ENCODE measurements around the gene SAP25. TPM values are rescaled to one million over a fixed set of nuclear protein-coding genes. Genes with fewer than 3 reads are reported as not detected.

SAP25 gene
- total RNA-seq, 4 donors from 2014 or later: 2.4 to 8.4 (median 4.6) TPM

DNA sequence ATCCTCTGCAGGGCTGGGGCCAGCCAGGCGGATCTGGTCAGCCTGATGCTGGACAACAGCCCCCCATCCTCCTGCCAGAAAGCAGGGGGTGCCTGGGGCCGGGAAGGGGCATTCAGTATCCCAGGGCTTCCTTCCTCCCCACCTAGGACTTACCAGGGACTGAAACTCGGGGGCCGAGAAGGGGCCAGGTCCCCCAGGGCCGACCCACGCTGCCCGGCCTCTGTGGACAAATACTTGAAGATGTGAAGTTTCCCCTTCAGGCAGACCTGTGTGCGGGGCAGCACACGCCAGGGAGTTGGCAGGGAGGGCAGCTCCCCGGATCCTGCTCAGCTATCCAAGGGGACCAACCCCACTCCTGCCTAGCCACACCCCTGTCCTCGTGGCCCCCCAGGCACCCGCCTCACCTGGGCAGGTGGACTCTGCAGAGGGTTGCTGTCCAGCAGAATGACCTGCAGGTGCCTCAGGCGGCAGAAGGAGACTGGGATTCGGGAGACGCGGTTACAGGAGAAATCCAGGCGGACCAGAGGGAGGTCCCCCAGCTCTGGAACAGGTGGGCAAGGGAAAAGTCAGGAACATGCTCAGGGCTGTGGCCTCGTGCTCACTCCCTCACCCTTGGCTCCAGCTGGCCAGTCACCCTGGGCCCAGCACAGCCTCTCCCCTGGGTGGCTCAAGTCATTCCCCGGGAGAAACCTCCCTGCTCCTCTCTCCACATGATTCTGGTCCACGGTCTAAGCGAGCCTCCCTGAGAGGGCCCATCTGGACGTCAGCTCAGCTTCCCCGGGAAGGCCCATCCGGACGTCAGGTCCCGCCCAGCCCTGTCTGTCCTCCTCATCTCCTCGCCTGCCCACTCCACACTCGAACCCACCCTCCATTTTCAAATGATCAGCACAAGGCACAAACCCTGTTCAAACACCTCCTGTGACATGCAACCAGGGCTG, 4.8 kb upstream of the SAP25 start:
- 89 to 91% methylated on average over 25 to 26 of the region's 28 CpGs for WGBS, 2 donors
- H3K27ac ChIP-seq: no peak overlapping the region
- peaks cover 0 to 16% (median 10%) of the 10 kb centered on the region in 4 donors for H3K4me1 ChIP-seq
- H3K36me3 ChIP-seq: peaks cover 3 to 97% (median 66%) of the 10 kb centered on the region in 3 donors
- no peaks in the 10 kb centered on the region for H3K9me3 ChIP-seq
- no peak for DNase-seq (ENCODE audit: low spot score in 2 of 2)
- H3K4me3 ChIP-seq: no peak overlapping the region
- TF ChIP-seq, protein P1, sequence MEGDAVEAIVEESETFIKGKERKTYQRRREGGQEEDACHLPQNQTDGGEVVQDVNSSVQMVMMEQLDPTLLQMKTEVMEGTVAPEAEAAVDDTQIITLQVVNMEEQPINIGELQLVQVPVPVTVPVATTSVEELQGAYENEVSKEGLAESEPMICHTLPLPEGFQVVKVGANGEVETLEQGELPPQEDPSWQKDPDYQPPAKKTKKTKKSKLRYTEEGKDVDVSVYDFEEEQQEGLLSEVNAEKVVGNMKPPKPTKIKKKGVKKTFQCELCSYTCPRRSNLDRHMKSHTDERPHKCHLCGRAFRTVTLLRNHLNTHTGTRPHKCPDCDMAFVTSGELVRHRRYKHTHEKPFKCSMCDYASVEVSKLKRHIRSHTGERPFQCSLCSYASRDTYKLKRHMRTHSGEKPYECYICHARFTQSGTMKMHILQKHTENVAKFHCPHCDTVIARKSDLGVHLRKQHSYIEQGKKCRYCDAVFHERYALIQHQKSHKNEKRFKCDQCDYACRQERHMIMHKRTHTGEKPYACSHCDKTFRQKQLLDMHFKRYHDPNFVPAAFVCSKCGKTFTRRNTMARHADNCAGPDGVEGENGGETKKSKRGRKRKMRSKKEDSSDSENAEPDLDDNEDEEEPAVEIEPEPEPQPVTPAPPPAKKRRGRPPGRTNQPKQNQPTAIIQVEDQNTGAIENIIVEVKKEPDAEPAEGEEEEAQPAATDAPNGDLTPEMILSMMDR (IDR thresholded peaks at IDR 0.05): no peak
- no peak for TF ChIP-seq POLR2A (IDR thresholded peaks at IDR 0.05)
- no peak for TF ChIP-seq EP300 (IDR thresholded peaks at IDR 0.05)
- no peaks in the 10 kb centered on the region for H3K27me3 ChIP-seq

DNA sequence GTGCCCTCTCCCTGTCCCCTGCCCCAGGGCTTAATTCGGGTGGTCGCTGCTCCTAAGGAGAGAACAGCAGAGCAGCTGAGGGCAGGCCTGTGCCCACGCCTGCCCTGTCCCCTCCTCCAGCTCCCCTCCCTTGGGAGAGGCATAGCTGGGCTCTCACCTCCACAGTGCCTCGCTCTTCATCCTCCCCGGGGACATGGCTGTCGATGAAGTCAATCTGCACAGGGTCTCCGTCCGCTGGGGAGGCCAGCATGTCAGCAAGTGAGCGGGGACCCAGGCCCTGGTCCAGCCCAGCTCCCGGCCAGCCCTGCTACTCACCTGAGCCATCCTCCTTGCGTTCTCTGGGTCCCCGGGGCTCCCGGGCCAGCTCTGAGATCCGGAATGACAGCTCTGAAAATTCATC, 3.8 kb upstream of the SAP25 start:
- DNase-seq (ENCODE audit: low spot score in 2 of 2): no peak
- Histone ChIP-seq H3K27ac (peak overlapping the region in 1 of 4 donors; percentile 20), H3K4me3 (no peak overlapping the region), H3K9me3 (no peaks in the 10 kb centered on the region), H3K36me3 (peaks cover 3 to 100% (median 66%) of the 10 kb centered on the region in 3 donors), H3K4me1 (peaks cover 0 to 10% (median 2%) of the 10 kb centered on the region in 4 donors), H3K27me3 (no peaks in the 10 kb centered on the region)
- TF ChIP-seq POLR2A (IDR thresholded peaks at IDR 0.05): no peak
- TF ChIP-seq, protein P1 (IDR thresholded peaks at IDR 0.05): no peak
- TF ChIP-seq EP300 (IDR thresholded peaks at IDR 0.05): no peak
- WGBS, 2 donors: 91 to 96% methylated on average over 11 to 14 of the region's 14 CpGs

DNA sequence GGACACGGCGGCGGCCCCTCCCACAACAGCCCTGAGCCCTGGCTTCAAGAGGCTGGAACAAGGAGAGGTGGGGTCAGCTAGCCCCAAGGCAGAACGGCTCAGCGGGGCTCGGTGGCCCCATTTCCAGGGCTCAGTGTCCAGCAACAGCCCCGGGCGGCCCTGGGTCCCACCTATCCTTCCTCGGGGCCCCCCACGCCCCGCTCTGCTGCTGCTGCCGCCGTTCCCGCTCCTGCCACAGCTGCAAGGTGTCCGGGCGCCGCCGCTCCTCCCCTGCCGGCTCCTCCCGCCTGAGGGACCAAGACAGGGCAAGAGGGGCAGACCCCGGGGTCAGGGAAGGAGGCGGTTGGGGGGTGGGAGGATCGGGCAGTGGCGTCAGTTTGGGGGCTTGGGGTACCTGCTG, 3.4 kb upstream of the SAP25 start:
- H3K36me3 ChIP-seq: peaks cover 3 to 100% (median 62%) of the 10 kb centered on the region in 3 donors

DNA sequence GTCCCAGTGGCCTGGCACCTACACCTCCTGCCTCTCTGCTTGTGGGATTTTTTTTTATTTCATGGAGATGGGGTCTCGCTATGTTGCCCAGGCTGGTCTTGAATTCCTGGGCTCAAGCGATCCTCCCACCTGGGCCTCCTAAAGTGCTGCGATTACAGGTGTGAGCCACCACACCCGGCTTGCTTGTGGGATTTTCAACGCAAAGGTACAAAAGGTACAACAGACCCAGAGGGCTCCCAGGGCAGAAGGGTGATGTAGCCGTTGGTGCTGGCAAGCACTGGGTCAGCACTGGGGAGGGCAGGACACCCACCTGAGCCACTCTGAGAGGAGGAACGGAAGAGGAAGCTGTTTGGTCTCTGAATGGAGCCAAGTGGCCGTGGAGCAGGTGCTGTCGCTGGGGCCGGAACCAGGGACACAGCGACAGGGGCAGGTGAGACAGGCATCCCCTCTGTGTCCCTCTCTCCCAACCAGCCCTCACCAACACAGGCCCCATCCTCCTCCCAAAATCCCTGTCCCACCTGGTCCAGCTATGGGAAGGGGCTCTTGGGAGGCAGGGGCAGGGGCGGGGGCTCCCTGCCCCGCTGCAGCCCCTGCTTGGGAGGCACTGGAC, 2.8 kb upstream of the SAP25 start:
- Histone ChIP-seq H3K9me3 (no peaks in the 10 kb centered on the region), H3K27me3 (no peaks in the 10 kb centered on the region)
- TF ChIP-seq EP300 (IDR thresholded peaks at IDR 0.05): no peak
- TF ChIP-seq POLR2A (IDR thresholded peaks at IDR 0.05): no peak
- TF ChIP-seq, protein P1 (IDR thresholded peaks at IDR 0.05): no peak

More for the DNA sequence above, 3.4 kb upstream of the SAP25 start:
- DNase-seq (ENCODE audit: low spot score in 2 of 2): no peak
- TF ChIP-seq, protein P1 (IDR thresholded peaks at IDR 0.05): no peak
- TF ChIP-seq POLR2A (IDR thresholded peaks at IDR 0.05): no peak
- TF ChIP-seq EP300 (IDR thresholded peaks at IDR 0.05): no peak
- no peaks in the 10 kb centered on the region for H3K9me3 ChIP-seq
- no peak overlapping the region for H3K4me3 ChIP-seq
- H3K4me1 ChIP-seq: peaks cover 0 to 10% (median 0%) of the 10 kb centered on the region in 4 donors
- no peak overlapping the region for H3K27ac ChIP-seq
- 89 to 92% methylated on average over 16 to 22 of the region's 24 CpGs for WGBS, 2 donors
- no peaks in the 10 kb centered on the region for H3K27me3 ChIP-seq

More for the DNA sequence above, 2.8 kb upstream of the SAP25 start:
- H3K4me1 ChIP-seq: peaks cover 0 to 13% (median 0%) of the 10 kb centered on the region in 4 donors
- 86 to 90% methylated on average over 12 to 13 of the region's 13 CpGs for WGBS, 2 donors
- H3K36me3 ChIP-seq: peaks cover 3 to 96% (median 56%) of the 10 kb centered on the region in 3 donors
- H3K27ac ChIP-seq: no peak overlapping the region
- H3K4me3 ChIP-seq: no peak overlapping the region
- DNase-seq (ENCODE audit: low spot score in 2 of 2): no peak

Measured in tibial nerve (tissue), 4 donors.